Measurements from ENCODE around the gene C1QTNF5. TPM values are rescaled to one million over a fixed set of nuclear protein-coding genes. Genes with fewer than 3 reads are reported as not detected.

C1QTNF5 gene
- total and polyA plus RNA-seq, 2 of the 8 experiments (the other 6 are each of a cell fraction or from before 2014, with no cell fraction given), result 2.2 to 2.7 TPM

GRCh38 chr11:119316729-119317591 is 23.7 kb downstream of the C1QTNF5 start, which contains the start of gene MCAM:
TSS of gene MCAM (minus strand) at chr11:119317130. CDS start at chr11:119317101, 29 bp downstream.
- peak within 1 kb of the TSS; percentile 55 to 77 (median 66) for H3K4me3 ChIP-seq (ENCODE audit: extremely low read depth in 1 of 4, insufficient read depth in 2 of 4, low read depth in 3 of 4, low read length in 4 of 4)
- FAIRE-seq (no peak), DNase-seq (ENCODE audit: low read depth in 1 of 2, low spot score in 2 of 2) (peak in 1 of 2 experiments; percentile 76)
- H4K8ac ChIP-seq (ENCODE audit: extremely low read depth, insufficient read depth, low read length), result peak within 1 kb of the TSS; percentile 20; the same call in 1 of the 2 replicates
- no peak within 1 kb of the TSS for H3K14ac ChIP-seq (ENCODE audit: insufficient read length)
- no peak within 1 kb of the TSS for H3K56ac ChIP-seq (replicated peaks; ENCODE audit: insufficient read length, low read depth, low read length)
- peak within 1 kb of the TSS; percentile 61; the same call in 1 of the 2 replicates for H2BK20ac ChIP-seq (ENCODE audit: low read length)
- no peak within 1 kb of the TSS for H2BK120ac ChIP-seq (replicated peaks; ENCODE audit: low read depth, low read length)
- no peak within 1 kb of the TSS for H3K23ac ChIP-seq (ENCODE audit: insufficient read length)
- peak within 1 kb of the TSS; percentile 97 for H3K4me2 ChIP-seq (ENCODE audit: insufficient read depth in 1 of 2, low read depth in 2 of 2, low read length in 2 of 2)
- H2AK5ac ChIP-seq (ENCODE audit: low read depth, low read length), result peak within 1 kb of the TSS; percentile 97; the same call in 1 of the 2 replicates
- POLR2A ChIA-PET (ENCODE audit: partially characterized antibody), result interaction anchor here (0.6 to 5.4 kb wide), 16 partner anchors 9 to 297 kb away, joined by 3 to 44 read pairs (median 5); partner anchors contain the start of genes C1QTNF5, HMBS, RNF26 and VPS11
- H3K9me3 ChIP-seq (ENCODE audit: insufficient read depth in 2 of 2, low read depth in 1 of 2, low read length in 1 of 2), result no peaks in the 10 kb centered on the region
- peak within 1 kb of the TSS in 2 of 4 experiments; percentile 34 to 42; a peak in 4 of 7 replicates for H3K9ac ChIP-seq (replicated peaks in 1 of 4; ENCODE audit: extremely low read depth in 1 of 4, low read depth in 3 of 4, low read length in 3 of 4)
- peak within 1 kb of the TSS; percentile 91; the same call in 1 of the 2 replicates for H2BK5ac ChIP-seq (ENCODE audit: low read depth, low read length)
- no peak within 1 kb of the TSS for H2BK15ac ChIP-seq (ENCODE audit: low read length)
- H2BK12ac ChIP-seq (ENCODE audit: low read depth, low read length), result peak within 1 kb of the TSS; percentile 95; the same call in 1 of the 2 replicates
- peaks cover 5 to 46% (median 36%) of the 10 kb centered on the region in 4 experiments for H3K27me3 ChIP-seq (replicated peaks in 1 of 4; ENCODE audit: control insufficient read depth in 3 of 4, extremely low read depth in 1 of 4, insufficient read depth in 3 of 4, low read length in 3 of 4)
- no peak within 1 kb of the TSS for H4K91ac ChIP-seq (replicated peaks; ENCODE audit: insufficient read length, low read length)
- H3K4ac ChIP-seq (replicated peaks; ENCODE audit: insufficient read length, low read depth, low read length), result no peak within 1 kb of the TSS
- H3K4me1 ChIP-seq (replicated peaks in 1 of 4; ENCODE audit: control insufficient read depth in 3 of 4, insufficient read depth in 4 of 4, low read length in 3 of 4), result peaks cover 11 to 53% (median 48%) of the 10 kb centered on the region in 4 experiments
- CTCF ChIA-PET (ENCODE audit: partially characterized antibody), result interaction anchor here (0.5 to 16.8 kb wide), 10 partner anchors 7 to 886 kb away, joined by 3 to 415 read pairs (median 3); partner anchors contain the start of genes C1QTNF5, MFRP and RNF26
- no peak within 1 kb of the TSS for H4K5ac ChIP-seq (ENCODE audit: insufficient read length, low read depth, low read length)
- no peak within 1 kb of the TSS for H2AFZ ChIP-seq (ENCODE audit: low read length)
- no peak within 1 kb of the TSS for H3K27ac ChIP-seq (ENCODE audit: low read depth, low read length)
- H3K23me2 ChIP-seq (ENCODE audit: low read depth, low read length), result peaks cover 33% of the 10 kb centered on the region
- peaks cover 2% of the 10 kb centered on the region in 2 experiments for H4K20me1 ChIP-seq (replicated peaks in 1 of 2; ENCODE audit: control insufficient read depth in 1 of 2, insufficient read depth in 2 of 2, low read length in 2 of 2)
- H3K18ac ChIP-seq (ENCODE audit: extremely low read depth, low read length), result peak within 1 kb of the TSS; percentile 48
- no peaks in the 10 kb centered on the region for H3K79me2 ChIP-seq (ENCODE audit: control insufficient read depth in 1 of 2, insufficient read depth in 2 of 2, low read length in 2 of 2)
- WGBS, 2 experiments (ENCODE audit: extremely low coverage in 1 of 2, insufficient coverage in 1 of 2, insufficient read length in 1 of 2, insufficient replicate concordance in 2 of 2, low coverage in 1 of 2, low lambda C conversion rate in 2 of 2, missing lambda C conversion rate in 1 of 2), result 3% methylated on average over 32 of the region's 74 CpGs; no CpG with 5 or more reads in 1 of the 2 experiments
- H3K79me1 ChIP-seq (ENCODE audit: low read depth, low read length), result no peaks in the 10 kb centered on the region
- H3K36me3 ChIP-seq (ENCODE audit: control insufficient read depth in 2 of 4, insufficient read depth in 4 of 4, low read length in 3 of 4), result no peaks in the 10 kb centered on the region; a peak in 1 of 8 replicates
- no peak for TF ChIP-seq CBX8 (IDR thresholded peaks at IDR 0.05; ENCODE audit: borderline replicate concordance, low read depth, low read length)
- TF ChIP-seq HDAC6 (IDR thresholded peaks at IDR 0.05; ENCODE audit: low read depth, low read length), result no peak
- no peak for TF ChIP-seq SP4 (IDR thresholded peaks at IDR 0.05; ENCODE audit: low read length)
- TF ChIP-seq RNF2 (IDR thresholded peaks at IDR 0.05; ENCODE audit: borderline replicate concordance, low read depth, low read length, missing control alignments, poor library complexity, severe bottlenecking), result no peak
- no peak for TF ChIP-seq CTBP2 (IDR thresholded peaks at IDR 0.05; ENCODE audit: borderline replicate concordance, insufficient read depth, insufficient read length, low read length)
- TF ChIP-seq SIN3A (conservative IDR thresholded peaks at IDR 0.05 in 1 of 2, IDR thresholded peaks at IDR 0.05 in 1 of 2; ENCODE audit: low read depth in 1 of 2, low read length in 2 of 2), result peak; percentile 30 to 32; a peak in 1 of 4 replicates
- peak; percentile 42 for TF ChIP-seq EZH2 (IDR thresholded peaks at IDR 0.05; ENCODE audit: low read depth, low read length, severe bottlenecking)

Measured in H1 (cell line).